ENCODE data around the gene TCP11X1. TPM values are rescaled to one million over a fixed set of nuclear protein-coding genes. Genes with fewer than 3 reads are reported as not detected.
"Not testable (repeated sequence)": the region's sequence is repeated elsewhere in the genome, so short reads cannot be mapped to it uniquely, and the experiment has no call there.

Gene TCP11X1
- total RNA-seq = not detected

- intact Hi-C loops (cut with DNase I) = not testable (repeated sequence)
These were observed at the start of gene TCP11X1 for GRCh38 chrX:102214986-102215385. Gene TCP11X1 (plus strand): TSS chrX:102215301.

GRCh38 chrX:102185967-102186720, 29.0 kb upstream of the TCP11X1 start:
- no peaks in the 10 kb centered on the region for H3K9me3 ChIP-seq
- TF ChIP-seq CTCF (IDR thresholded peaks at IDR 0.05) = no peak
- intact Hi-C loops (cut with DNase I) = no loop called here
- no peaks in the 10 kb centered on the region for H3K36me3 ChIP-seq
- H3K27ac ChIP-seq = no peak overlapping the region
- no peaks in the 10 kb centered on the region for H3K4me1 ChIP-seq
- no peak overlapping the region for H3K9ac ChIP-seq (ENCODE audit: low read depth in 2 of 2, low read length in 2 of 2)
- no peak overlapping the region for H3K4me3 ChIP-seq
- no peak for DNase-seq
- no peaks in the 10 kb centered on the region for H3K27me3 ChIP-seq

More at GRCh38 chrX:102214986-102215385, at the start of gene TCP11X1:
- not testable (repeated sequence) for H3K9ac ChIP-seq (ENCODE audit: low read depth in 2 of 2, low read length in 2 of 2); H3K9me3 ChIP-seq; H3K4me1 ChIP-seq; DNase-seq; H3K27me3 ChIP-seq; H3K27ac ChIP-seq; H3K36me3 ChIP-seq; H3K4me3 ChIP-seq

GRCh38 chrX:102207940-102208339, 7.2 kb upstream of the TCP11X1 start:
- H3K27ac ChIP-seq; H3K27me3 ChIP-seq; DNase-seq; H3K4me3 ChIP-seq; H3K9ac ChIP-seq (ENCODE audit: low read depth in 2 of 2, low read length in 2 of 2); H3K4me1 ChIP-seq; intact Hi-C loops (cut with DNase I); H3K36me3 ChIP-seq; H3K9me3 ChIP-seq: not testable (repeated sequence)

GRCh38 chrX:102216497-102216896, 1.4 kb downstream of the TCP11X1 start:
- H3K4me1 ChIP-seq; H3K4me3 ChIP-seq; intact Hi-C loops (cut with DNase I); H3K9ac ChIP-seq (ENCODE audit: low read depth in 2 of 2, low read length in 2 of 2); H3K36me3 ChIP-seq; H3K27me3 ChIP-seq; DNase-seq; H3K9me3 ChIP-seq; H3K27ac ChIP-seq: not testable (repeated sequence)

- intact Hi-C loops (cut with DNase I); DNase-seq: not testable (repeated sequence)
These were observed 20.6 kb downstream of the TCP11X1 start for GRCh38 chrX:102235678-102236077.

GRCh38 chrX:102240265-102240664, 25.2 kb downstream of the TCP11X1 start:
- H3K4me1 ChIP-seq; H3K9ac ChIP-seq (ENCODE audit: low read depth in 2 of 2, low read length in 2 of 2); H3K27ac ChIP-seq; H3K36me3 ChIP-seq; intact Hi-C loops (cut with DNase I); H3K27me3 ChIP-seq; H3K9me3 ChIP-seq; H3K4me3 ChIP-seq; DNase-seq: not testable (repeated sequence)

More at GRCh38 chrX:102235678-102236077, 20.6 kb downstream of the TCP11X1 start:
- not testable (repeated sequence) for H3K4me1 ChIP-seq; H3K36me3 ChIP-seq; H3K4me3 ChIP-seq; H3K27me3 ChIP-seq; H3K9me3 ChIP-seq; H3K27ac ChIP-seq; H3K9ac ChIP-seq (ENCODE audit: low read depth in 2 of 2, low read length in 2 of 2)

GRCh38 chrX:102246893-102247292, 31.8 kb downstream of the TCP11X1 start, which contains the start of gene NXF2:
Gene NXF2 (plus strand): TSS chrX:102247167. CDS start chrX:102307079, 59,912 bp downstream.
- H3K27me3 ChIP-seq; H3K9me3 ChIP-seq; H3K4me3 ChIP-seq; H3K9ac ChIP-seq (ENCODE audit: low read depth in 2 of 2, low read length in 2 of 2); intact Hi-C loops (cut with DNase I); H3K36me3 ChIP-seq; DNase-seq; H3K4me1 ChIP-seq; H3K27ac ChIP-seq: not testable (repeated sequence)

GRCh38 chrX:102272231-102272630, 57.1 kb downstream of the TCP11X1 start:
- H3K27me3 ChIP-seq; H3K4me3 ChIP-seq; intact Hi-C loops (cut with DNase I); H3K36me3 ChIP-seq; DNase-seq; H3K9ac ChIP-seq (ENCODE audit: low read depth in 2 of 2, low read length in 2 of 2); H3K27ac ChIP-seq; H3K9me3 ChIP-seq; H3K4me1 ChIP-seq: not testable (repeated sequence)

Other genes with a start within 250 kb of the TCP11X1 start
- gene TCEAL2, start 89.6 kb upstream of the TCP11X1 start, total RNA-seq = 1 to 10 TPM in 1 of 2 donors, under 1 TPM in 1; 0.25 to 1.9 TPM
- gene TCEAL6, start 72.8 kb upstream of the TCP11X1 start, total RNA-seq = not detected
- gene BEX5, start 59.3 kb upstream of the TCP11X1 start, total RNA-seq = 1 to 10 TPM; 2.0 to 2.4 TPM
- gene NXF2, start 31.9 kb downstream of the TCP11X1 start, total RNA-seq = not detected
- gene NXF2B, start 224.7 kb downstream of the TCP11X1 start, total RNA-seq = not detected